Measurements from ENCODE around the gene IFIT2.
"Not testable (repeated sequence)": the region's sequence is repeated elsewhere in the genome, so short reads cannot be mapped to it uniquely, and the experiment has no call there.

The IFIT2 gene

GRCh38 chr10:89308266-89308665 lies 6.4 kb downstream of the IFIT2 start:
- DNase-seq (ENCODE audit: extremely low spot score), result no peak
- CTCF ChIA-PET, result interaction anchor here (0.8 to 2.8 kb wide), 3 partner anchors 9 to 61 kb away, joined by 3 to 8 read pairs (median 3); partner anchors contain the start of gene IFIT3
- POLR2A ChIA-PET, result no interaction called here
- TF ChIP-seq CTCF (IDR thresholded peaks at IDR 0.05; ENCODE audit: control extremely low read depth, extremely low read depth, low read depth, missing control alignments), result no peak

- POLR2A ChIA-PET, result no interaction called here
- DNase-seq (ENCODE audit: extremely low spot score), result no peak
- no peak for TF ChIP-seq CTCF (IDR thresholded peaks at IDR 0.05; ENCODE audit: control extremely low read depth, extremely low read depth, low read depth, missing control alignments)
- CTCF ChIA-PET, result interaction anchor here (0.8 to 2.8 kb wide), 3 partner anchors 9 to 61 kb away, joined by 3 to 8 read pairs (median 3); partner anchors contain the start of gene IFIT3
These were observed 6.9 kb downstream of the IFIT2 start for GRCh38 chr10:89308736-89309135.

DNA sequence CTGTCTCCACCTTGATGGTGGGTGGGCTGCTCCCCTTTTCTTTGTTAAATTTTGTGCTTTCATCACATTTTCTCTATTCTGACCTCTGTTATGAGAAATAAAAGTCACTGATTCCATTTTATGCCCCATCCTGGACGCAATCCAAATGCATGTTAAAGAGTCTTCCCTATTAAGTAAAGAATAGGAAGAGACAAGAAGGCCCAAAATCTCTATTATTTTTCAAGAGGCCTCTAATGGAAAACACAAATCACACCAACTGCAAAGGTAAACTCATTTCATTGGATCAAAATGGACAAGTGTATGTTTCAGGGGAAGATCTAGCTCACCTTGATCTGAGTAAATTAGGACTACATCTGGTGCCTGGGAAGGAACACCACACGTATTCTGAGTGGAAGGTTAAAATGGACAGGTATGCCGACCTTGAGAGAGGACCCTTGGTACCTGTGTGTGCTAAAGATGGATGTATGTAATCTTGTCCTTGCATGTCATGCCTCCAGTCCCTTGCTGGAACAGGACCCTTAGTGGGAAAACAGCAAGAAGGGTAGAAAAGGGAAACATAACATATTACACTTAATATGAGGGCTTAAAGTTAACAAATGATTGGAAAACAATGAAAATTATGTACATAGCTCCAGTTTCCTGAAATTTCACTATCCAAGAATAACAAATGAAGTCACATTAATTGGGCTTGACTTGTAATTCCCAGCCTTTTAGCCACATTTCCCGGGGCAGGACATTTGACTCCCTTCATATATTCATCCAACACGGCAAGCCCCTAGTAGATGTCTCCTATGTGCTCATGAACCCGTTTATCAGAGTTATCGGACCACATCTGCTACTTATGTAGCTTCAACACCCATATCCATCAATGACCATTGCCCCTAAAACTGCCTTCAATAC lies 7.6 kb downstream of the IFIT2 start:
- ChIA-PET CTCF (interaction anchor here (0.8 to 2.8 kb wide), 5 partner anchors 8 to 60 kb away, joined by 3 to 8 read pairs (median 3); partner anchors contain the start of genes IFIT2 and IFIT3), POLR2A (no interaction called here)
- no peak for DNase-seq (ENCODE audit: extremely low spot score)
- TF ChIP-seq CTCF (IDR thresholded peaks at IDR 0.05; ENCODE audit: control extremely low read depth, extremely low read depth, low read depth, missing control alignments), result no peak

GRCh38 chr10:89310056-89310893 lies 8.4 kb downstream of the IFIT2 start:
- DNase-seq (ENCODE audit: extremely low spot score), result no peak
- TF ChIP-seq CTCF (IDR thresholded peaks at IDR 0.05; ENCODE audit: control extremely low read depth, extremely low read depth, low read depth, missing control alignments), result no peak
- ChIA-PET POLR2A (no interaction called here), CTCF (interaction anchor here (0.8 to 2.8 kb wide), 3 partner anchors 9 to 59 kb away, joined by 3 to 8 read pairs (median 5); partner anchors contain the start of gene IFIT2)

- DNase-seq (ENCODE audit: extremely low spot score), result no peak
- CTCF ChIA-PET, result interaction anchor here (1.6 kb wide), 1 partner anchor 10 kb away, joined by 6 read pairs; the partner anchor contains the start of gene IFIT2
- no peak for TF ChIP-seq CTCF (IDR thresholded peaks at IDR 0.05; ENCODE audit: control extremely low read depth, extremely low read depth, low read depth, missing control alignments)
- POLR2A ChIA-PET, result no interaction called here
These were observed 11.1 kb downstream of the IFIT2 start for GRCh38 chr10:89312973-89313372.

DNA sequence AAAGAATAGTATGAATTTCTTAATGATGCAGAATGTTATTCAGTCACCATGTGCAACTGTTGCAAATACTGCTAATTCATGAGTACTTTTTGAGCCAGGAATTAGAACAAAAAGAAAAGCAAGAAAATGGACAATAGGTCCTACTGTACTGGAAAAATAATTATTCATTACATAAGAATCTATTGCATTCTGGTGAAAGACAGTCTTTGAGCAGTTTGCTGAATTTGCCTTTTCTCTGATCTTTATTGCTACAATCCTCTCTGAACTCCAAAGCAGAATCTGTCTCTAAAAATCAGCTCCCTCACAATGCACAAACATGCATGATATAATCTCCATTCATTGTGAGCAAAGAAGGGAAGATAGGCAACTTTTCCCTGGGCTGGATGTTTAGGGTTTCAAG lies 12.8 kb downstream of the IFIT2 start:
- no peak for DNase-seq (ENCODE audit: extremely low spot score)
- POLR2A ChIA-PET, result no interaction called here
- CTCF ChIA-PET, result interaction anchor here (1.1 to 2.2 kb wide), 2 partner anchors 7 to 382 kb away, joined by 3 to 6 read pairs; no protein-coding TSS in a partner anchor
- TF ChIP-seq CTCF (IDR thresholded peaks at IDR 0.05; ENCODE audit: control extremely low read depth, extremely low read depth, low read depth, missing control alignments), result no peak

DNA sequence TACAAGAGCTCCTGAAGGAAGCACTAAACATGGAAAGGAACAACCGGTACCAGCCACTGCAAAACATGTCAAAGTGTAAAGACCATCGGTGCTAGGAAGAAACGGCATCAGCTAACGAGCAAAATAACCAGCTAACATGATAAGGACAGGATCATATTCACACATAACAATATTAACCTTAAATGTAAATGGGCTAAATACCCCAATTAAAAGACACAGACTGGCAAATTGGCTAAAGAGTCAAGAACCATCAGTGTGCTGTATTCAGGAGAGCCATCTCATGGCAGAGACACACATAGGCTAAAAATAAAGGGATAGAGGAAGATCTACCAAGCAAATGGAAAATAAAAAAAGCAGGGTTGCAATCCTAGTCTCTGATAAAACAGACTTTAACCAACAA lies 16.2 kb downstream of the IFIT2 start:
- DNase-seq (ENCODE audit: extremely low spot score); POLR2A ChIA-PET: not testable (repeated sequence)
- CTCF ChIA-PET, result interaction anchor here (1.0 to 1.4 kb wide), 2 partner anchors 9 to 43 kb away, joined by 3 read pairs; no protein-coding TSS in a partner anchor

DNA sequence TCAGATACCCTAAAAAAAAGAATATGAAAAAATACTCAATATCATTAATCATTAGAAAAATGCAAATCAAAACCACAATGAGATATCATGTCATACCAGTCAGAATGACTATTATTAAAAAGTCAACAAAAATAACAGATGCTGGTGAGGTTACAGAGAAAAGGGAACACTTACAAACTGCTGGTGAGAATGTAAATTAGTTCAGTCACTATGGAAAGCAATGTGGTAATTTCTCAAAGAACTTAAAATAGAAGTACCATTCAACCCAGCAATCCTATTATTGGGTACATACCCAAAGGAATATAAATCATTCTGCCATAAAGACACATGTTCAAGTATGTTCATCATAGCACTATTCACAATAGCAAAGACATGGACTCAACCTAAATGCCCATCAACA lies 23.2 kb downstream of the IFIT2 start:
- POLR2A ChIA-PET; CTCF ChIA-PET; DNase-seq (ENCODE audit: extremely low spot score): not testable (repeated sequence)

DNA sequence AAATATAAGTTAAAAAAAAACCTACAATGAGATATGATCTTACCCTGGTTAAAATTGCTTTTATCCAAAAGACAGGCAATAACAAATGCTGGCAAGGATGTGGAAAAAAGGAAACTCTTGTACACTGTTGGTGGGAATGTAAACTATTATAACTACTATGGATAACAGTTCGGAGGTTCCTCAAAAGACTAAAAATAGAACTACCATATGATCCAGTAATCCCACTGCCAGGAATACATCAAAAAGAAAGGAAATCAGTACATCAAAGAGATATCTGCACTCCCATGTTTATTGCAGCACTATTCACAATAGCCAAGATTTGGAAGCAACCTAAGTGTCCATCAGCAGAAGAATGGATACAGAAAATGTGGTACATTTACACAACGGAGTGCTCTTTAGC lies 24.0 kb downstream of the IFIT2 start:
- DNase-seq (ENCODE audit: extremely low spot score); CTCF ChIA-PET; POLR2A ChIA-PET: not testable (repeated sequence)

Data from GM10248 (cell line).